GM21737 (cell line): Measurements from ENCODE around the gene NEK9.
A peak's percentile ranks its signal among the peaks of the same experiment; 100 is the strongest.
"Not testable (repeated sequence)": the region's sequence is repeated elsewhere in the genome, so short reads cannot be mapped to it uniquely, and the experiment has no call there.

Source experiments
- ATAC-seq: cut with Tn5 transposase; IDR thresholded peaks from one replicate; pipeline ENCODE4 v1.9.1; 2021; ENCODE audit warnings: mild to moderate bottlenecking, moderate library complexity; ENCODE audit not compliant: unreplicated experiment

NEK9 gene

DNA sequence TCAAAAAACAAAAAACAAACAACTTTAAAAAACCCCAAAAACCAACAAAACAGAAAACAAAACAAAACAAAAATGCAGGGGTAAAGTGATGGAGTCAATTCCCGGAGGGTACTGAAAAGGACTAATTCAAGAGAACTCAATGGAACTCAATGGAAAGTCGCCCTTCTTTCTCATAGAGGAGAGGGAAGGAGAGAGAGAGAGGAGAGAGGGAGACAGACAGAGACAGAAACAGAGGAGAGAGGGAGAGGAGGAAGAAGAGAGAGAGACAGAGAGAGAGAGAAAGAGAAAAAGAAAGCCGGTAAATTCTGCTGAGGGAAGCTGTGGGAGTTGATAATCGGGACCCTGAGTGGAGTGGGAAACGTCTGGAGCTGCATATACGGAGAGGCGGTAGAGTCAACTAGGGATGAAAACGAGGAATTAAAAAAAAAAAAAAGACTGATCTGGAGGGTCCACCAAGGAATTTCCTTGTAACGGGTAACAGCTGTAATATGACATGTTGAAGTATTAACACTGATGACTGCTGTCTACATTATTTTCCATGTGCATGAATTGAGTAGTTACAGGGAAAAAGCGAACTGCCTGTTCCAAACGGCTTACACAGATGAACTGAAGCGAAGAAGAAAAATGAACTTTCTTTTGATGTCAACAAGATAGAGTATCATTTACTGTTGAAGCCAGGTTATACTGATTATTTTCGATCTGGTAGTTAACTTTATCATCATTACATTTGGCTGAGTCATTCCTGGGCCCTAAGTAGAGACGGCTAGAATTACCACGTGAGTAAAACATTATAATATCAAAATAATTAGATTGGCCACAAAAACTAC is 58.3 kb downstream of the NEK9 start:
- ATAC-seq = no peak

DNA sequence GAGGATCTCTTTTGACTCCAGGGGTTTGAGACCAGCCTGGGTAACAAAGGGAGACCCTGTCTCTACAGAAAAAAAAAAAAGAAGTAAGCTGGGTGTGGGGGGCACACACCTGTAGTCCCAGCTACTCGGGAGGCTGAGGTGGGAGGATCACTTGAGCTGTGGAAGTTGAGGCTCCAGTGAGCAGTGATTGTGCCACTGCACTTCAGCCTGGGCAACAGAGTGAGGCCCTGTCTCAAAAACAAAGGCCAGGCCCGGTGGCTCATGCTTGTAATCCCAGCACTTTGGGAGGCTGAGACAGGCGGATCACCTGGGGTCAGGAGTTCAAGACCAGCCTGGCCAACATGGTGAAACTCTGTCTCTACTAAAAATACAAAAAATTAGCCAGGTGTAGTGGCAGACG is 59.1 kb downstream of the NEK9 start:
- ATAC-seq = not testable (repeated sequence)

GRCh38 chr14:75067212-75067611 is 59.6 kb downstream of the NEK9 start:
- ATAC-seq = no peak

GRCh38 chr14:75066691-75067090 is 60.2 kb downstream of the NEK9 start:
- no peak for ATAC-seq

DNA sequence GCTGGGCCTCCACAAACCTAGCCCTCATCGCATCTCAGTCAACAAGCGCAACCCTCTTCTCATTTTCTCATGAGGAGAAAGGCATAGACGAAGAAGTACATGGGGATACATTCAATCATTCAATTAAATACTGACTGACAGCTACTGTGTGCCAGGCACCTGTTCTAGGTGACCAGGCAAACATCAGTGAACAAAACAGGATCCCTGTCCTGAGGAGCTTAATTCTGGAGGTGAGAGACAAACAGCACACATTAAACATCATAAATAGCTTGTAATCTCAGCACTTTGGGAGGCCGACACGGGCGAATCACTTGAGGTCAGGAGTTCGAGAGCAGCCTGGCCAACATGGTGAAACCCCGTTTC is 62.7 kb downstream of the NEK9 start:
- ATAC-seq = no peak

DNA sequence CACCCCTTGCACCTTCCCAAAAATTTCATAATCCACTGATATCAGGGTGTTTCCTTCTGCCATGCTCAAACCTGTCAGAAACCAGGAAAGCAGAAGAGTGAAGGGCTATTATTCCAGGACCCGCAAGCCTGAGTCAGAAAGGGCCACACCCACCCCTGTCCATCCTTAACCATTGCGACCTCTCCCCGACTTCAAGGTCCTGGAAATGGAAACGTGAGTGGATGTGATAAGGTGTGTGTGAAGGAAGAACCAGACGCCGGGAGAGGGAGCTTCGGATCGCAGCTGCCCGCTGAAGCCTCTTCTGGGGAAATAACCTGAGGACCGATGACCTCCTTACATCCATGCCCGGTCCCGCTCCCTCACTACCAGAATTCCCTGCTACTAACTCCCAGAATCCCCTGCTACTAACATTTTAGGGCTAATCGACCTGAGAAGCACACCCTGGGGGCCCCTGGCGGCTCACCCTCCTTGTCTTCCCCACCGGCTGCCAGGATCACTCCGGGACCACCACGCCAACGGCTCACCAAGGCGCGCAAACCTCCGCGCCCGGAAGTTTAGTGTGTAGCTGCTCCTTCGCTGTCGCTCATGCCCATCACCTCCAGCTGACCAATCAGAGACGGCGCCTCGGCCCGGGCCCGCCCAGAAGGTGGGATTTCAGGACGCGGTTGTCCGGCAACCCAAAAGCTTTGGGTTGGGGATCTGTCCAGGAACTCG is 63.2 kb downstream of the NEK9 start, which contains the start of gene ACYP1:
TSS of gene ACYP1 (minus strand) at position 534 of the 714 bp plus-strand sequence. CDS start at position 63, 471 bp downstream.
- peak; percentile 96 for ATAC-seq

DNA sequence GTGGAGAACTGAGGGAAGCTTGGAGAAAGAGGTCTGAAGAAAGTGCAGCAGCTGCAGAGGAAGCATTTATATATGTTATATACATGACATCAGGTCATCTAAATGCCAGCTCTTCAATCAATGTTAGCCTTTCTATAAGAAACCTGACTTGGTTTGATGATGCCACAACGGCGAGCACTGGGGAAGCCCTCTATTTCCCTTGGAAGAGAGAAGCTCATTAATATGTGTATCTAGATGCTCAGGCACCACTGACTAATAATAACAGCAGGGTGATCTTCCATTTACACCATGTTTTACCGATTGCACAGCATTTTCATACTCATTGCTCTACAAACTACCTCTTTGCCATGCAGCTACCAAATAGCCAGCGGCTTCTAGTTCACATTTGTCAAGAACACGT is 63.8 kb downstream of the NEK9 start:
- no peak for ATAC-seq

DNA sequence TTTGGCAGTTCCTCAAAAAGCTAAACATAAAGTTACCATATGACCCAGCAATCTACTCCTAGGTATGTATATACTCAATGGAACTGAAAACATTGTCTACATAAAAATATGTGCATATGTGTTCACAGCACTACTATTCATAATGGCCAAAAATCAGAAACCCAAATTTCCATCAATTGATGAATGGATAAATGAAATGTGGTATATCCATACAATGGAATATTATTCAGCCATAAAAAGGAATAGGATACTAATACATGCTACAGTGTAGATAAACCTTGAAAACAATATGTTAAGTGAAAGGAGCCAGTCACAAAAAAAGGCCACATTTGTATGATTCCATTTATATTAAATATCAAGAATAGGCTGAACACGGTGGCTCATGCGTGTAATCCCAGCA is 66.4 kb downstream of the NEK9 start:
- ATAC-seq = no peak

DNA sequence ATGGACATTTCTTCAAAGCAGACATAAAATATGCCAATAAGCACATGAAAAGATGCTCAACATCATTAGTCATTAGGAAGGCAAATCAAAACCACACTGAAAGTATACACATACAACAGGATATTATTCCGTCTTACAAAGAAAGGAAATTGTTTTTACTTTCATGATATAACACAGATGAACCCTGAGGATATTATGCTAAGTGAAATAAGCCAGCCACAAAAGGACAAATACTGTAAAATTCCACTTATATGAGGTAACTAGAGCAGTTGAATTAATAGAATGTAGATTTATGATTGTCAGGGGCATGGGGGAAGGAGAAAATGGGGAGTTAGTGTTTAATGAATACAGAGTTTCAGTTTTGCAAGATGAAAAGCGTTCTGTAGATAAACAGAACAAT is 67.2 kb downstream of the NEK9 start:
- ATAC-seq = no peak

GRCh38 chr14:75054421-75054820 is 72.4 kb downstream of the NEK9 start:
- no peak for ATAC-seq

- no peak for ATAC-seq
Observed at GRCh38 chr14:75053396-75054291, 73.2 kb downstream of the NEK9 start.

DNA sequence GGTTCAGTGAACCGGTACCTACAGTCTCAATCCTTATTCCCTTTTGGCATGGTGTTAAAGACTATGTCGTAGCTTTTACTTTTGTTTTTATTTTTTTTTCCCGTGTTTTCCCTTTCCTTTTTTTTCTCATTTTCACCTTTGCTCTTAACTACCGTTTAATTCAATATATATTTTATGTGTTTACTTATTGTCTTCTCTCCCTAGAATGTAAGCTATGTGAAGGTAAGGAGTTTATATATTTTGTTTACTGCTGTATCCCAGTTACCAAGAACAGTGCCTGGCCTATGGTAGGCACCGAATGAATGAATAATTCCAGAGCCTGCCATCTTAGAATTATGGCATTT is 75.3 kb downstream of the NEK9 start:
- no peak for ATAC-seq

DNA sequence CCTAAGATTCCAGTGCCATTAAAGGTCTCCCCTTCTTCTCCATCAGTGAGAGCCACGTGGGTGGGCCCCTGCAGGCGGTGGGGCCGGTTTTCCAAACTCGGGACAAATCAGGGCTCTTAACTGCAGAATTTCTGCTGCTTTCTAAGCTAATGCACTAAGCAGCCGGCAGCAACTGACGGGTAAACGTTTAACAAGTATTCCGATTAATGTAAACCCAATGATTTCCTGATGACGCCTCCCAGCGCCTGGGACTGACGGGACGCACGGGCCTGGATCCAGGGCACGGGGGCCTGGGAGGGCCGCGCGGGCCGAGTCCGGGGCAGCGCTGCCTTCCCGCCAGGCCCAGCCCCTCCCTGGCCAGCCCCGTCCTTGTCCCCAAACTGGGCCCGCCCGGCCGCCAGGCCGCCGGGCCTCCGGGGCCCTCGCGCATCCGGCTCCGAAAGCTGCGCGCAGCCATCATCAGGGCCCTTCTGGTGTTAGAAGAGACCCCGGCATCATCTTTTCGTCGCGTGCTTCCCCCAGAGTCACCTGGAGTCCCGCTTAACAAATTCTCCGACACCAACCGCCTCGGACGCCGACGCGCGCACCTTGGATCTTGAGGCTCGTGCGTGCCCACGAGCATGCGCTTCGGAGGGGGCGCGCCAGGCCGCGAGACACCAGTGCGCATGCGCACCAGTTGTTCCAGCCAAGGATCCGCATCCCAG is 75.8 kb downstream of the NEK9 start, which contains the start of gene MLH3:
TSS of gene MLH3 (minus strand) at position 616 of the 704 bp plus-strand sequence. CDS start 1,812 bp downstream, outside the sequence.
- ATAC-seq = peak; percentile 66

- no peak for ATAC-seq
Observed at GRCh38 chr14:75049731-75050201, 77.1 kb downstream of the NEK9 start.

DNA sequence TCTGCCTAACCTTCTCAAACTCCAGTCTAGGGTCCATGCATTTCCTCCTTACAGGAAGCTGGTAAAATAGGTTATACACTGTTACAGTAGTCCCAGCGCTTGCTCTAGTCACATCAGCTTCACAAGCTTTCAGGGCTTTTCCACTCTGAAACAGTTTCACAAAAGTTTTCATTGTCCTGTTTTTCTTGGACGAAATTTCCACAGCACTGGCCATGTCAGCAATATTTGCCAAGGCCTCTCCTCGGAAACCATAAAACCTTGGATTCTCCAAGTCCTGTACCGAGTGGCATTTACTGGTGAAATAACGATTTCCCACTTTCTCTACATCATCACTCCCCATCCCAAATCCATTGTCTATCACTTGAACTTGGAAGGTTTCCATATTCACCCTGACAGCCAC is 77.7 kb downstream of the NEK9 start:
- ATAC-seq = no peak

- no peak for ATAC-seq
Observed at GRCh38 chr14:75048101-75048500, 78.7 kb downstream of the NEK9 start.

DNA sequence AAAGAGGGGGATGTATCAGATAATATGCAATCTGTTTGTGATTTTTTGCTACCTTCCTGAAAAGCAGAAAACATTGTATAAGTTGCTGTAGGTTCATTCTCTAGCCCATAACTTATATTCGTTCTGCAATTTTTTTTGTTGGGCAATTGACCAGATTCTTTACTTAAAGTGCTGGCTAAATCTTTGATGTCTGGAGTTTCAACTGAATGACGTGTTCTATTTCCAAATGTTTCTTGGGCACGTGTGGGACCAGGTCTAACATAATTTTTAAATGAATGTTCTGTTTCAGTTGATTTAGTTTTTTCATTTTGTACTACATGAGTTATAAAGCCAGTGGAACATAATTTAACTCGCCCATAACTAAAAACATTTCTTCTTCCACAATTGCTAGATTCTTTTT is 79.3 kb downstream of the NEK9 start:
- no peak for ATAC-seq

- no peak for ATAC-seq
Observed at GRCh38 chr14:75046899-75047298, 79.9 kb downstream of the NEK9 start.

DNA sequence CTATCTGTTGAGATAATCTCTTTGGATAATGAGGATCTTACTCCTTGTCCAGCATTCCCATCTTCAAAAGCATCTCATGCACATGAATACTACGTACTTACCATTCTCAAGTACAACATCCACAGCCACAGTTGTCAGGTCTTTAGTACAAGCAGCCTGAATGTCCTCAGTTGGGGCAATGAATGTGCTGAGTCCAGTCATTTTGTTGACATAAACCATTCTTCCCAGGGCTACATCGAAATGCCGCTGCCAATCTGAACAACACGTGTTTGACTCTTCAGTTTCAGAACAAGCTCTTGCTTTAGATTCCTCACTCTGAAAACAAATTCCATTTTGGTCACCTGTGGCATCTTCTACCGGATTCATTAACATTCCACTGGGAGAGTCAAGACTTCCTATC is 80.6 kb downstream of the NEK9 start:
- ATAC-seq = no peak

DNA sequence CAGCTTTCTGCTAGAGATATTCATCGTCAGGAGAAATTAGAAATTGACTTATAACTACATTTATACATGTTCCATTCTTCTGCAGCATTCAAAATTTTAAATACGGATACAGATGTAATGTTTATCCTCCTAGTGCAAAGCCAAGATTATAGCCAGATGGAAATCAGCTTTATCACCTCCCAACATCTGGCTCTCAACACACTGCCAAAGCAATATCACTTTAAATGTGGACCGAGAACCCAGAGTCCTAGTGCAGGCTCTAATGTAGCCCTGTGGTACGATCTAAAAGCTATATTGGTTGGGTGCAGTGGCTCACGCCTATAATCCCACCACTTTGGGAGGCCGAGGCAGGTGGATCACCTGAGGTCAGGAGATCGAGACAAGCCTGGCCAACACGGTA is 82.1 kb downstream of the NEK9 start:
- ATAC-seq = no peak

DNA sequence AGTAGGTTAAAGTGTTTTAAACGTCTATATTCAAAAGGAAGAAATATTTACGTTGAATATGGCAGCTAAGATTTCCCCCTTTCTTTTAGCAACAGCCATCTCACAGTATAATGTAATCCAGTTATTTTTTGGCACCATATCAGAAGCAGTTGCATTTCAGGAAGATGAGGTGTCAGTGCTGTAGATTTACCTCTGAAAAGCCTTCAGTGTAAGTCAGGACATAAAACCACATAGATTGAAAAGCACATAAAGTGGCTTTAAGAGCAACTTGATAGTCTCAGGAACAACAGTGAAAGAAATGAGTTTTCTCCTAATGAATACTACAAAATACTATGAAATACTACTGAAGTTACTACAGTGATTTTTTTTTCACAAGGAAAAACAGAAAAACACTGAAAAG is 82.5 kb downstream of the NEK9 start:
- no peak for ATAC-seq
